ENCODE data around the gene OGFOD1.

DNA sequence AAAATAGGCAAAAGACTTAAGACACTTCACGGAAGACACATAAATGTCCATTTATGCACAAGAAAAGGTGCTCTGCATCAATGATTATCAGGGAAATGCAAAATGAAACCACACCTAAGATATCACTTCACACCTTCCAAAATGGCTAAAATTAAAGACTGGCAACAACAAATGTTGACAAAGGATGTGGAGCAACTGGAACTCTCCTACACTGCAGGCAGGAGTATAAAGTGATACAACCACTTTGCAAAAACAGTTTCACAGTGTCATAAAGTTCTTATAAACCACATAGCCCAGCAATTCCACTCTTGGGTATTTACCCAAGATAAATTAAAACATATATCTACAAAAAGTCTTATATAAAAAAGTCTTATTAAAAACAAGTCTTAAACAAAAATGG lies 60.7 kb downstream of the OGFOD1 start:
- TF ChIP-seq, protein P1, sequence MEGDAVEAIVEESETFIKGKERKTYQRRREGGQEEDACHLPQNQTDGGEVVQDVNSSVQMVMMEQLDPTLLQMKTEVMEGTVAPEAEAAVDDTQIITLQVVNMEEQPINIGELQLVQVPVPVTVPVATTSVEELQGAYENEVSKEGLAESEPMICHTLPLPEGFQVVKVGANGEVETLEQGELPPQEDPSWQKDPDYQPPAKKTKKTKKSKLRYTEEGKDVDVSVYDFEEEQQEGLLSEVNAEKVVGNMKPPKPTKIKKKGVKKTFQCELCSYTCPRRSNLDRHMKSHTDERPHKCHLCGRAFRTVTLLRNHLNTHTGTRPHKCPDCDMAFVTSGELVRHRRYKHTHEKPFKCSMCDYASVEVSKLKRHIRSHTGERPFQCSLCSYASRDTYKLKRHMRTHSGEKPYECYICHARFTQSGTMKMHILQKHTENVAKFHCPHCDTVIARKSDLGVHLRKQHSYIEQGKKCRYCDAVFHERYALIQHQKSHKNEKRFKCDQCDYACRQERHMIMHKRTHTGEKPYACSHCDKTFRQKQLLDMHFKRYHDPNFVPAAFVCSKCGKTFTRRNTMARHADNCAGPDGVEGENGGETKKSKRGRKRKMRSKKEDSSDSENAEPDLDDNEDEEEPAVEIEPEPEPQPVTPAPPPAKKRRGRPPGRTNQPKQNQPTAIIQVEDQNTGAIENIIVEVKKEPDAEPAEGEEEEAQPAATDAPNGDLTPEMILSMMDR (IDR thresholded peaks at IDR 0.05): no peak
- TF ChIP-seq POLR2A (IDR thresholded peaks at IDR 0.05): no peak
